DMS79 treated with DMSO at 0.1 percent for 48 hours (cell line): ENCODE data around the gene NTRK2.
"Not testable (repeated sequence)": the region's sequence is repeated elsewhere in the genome, so short reads cannot be mapped to it uniquely, and the experiment has no call there.

Source experiments
- DNase-seq: peaks from one replicate; lab custom pipeline; 2025; lab: John Stamatoyannopoulos, UW

The NTRK2 gene

GRCh38 chr9:84893419-84894128 lies 224.0 kb downstream of the NTRK2 start:
- DNase-seq = no peak

GRCh38 chr9:84894859-84895258 lies 225.3 kb downstream of the NTRK2 start:
- no peak for DNase-seq

- DNase-seq = no peak
These were observed 228.0 kb downstream of the NTRK2 start for GRCh38 chr9:84897362-84898094.

GRCh38 chr9:84898188-84898587 lies 228.7 kb downstream of the NTRK2 start:
- no peak for DNase-seq

GRCh38 chr9:84898618-84899017 lies 229.1 kb downstream of the NTRK2 start:
- DNase-seq = not testable (repeated sequence)

- DNase-seq = no peak
These were observed 229.8 kb downstream of the NTRK2 start for GRCh38 chr9:84899326-84899725.

- no peak for DNase-seq
These were observed 230.9 kb downstream of the NTRK2 start for GRCh38 chr9:84900421-84900820.

- no peak for DNase-seq
These were observed 234.4 kb downstream of the NTRK2 start for GRCh38 chr9:84903963-84904362.

- DNase-seq = no peak
These were observed 247.2 kb downstream of the NTRK2 start for GRCh38 chr9:84916769-84917168.

GRCh38 chr9:84917366-84918070 lies 248.0 kb downstream of the NTRK2 start:
- DNase-seq = no peak

GRCh38 chr9:84919440-84919839 lies 249.9 kb downstream of the NTRK2 start:
- peak; percentile 1 for DNase-seq

GRCh38 chr9:84921175-84921574 lies 251.6 kb downstream of the NTRK2 start:
- no peak for DNase-seq

GRCh38 chr9:84922051-84922450 lies 252.5 kb downstream of the NTRK2 start:
- no peak for DNase-seq

GRCh38 chr9:84924266-84924665 lies 254.7 kb downstream of the NTRK2 start:
- DNase-seq = no peak

- DNase-seq = no peak
These were observed 255.8 kb downstream of the NTRK2 start for GRCh38 chr9:84925225-84925872.

- no peak for DNase-seq
These were observed 257.3 kb downstream of the NTRK2 start for GRCh38 chr9:84926793-84927192.

GRCh38 chr9:84928419-84928818 lies 258.9 kb downstream of the NTRK2 start:
- no peak for DNase-seq

- DNase-seq = no peak
These were observed 259.5 kb downstream of the NTRK2 start for GRCh38 chr9:84929068-84929467.

GRCh38 chr9:84932915-84933527 lies 263.5 kb downstream of the NTRK2 start:
- DNase-seq = no peak

GRCh38 chr9:84935528-84936117 lies 266.1 kb downstream of the NTRK2 start:
- DNase-seq = no peak

- no peak for DNase-seq
These were observed 267.7 kb downstream of the NTRK2 start for GRCh38 chr9:84937180-84937579.

- DNase-seq = no peak
These were observed 268.1 kb downstream of the NTRK2 start for GRCh38 chr9:84937581-84937980.
